Epithelial cell of proximal tubule (primary cell): ENCODE results near the gene DHFR2. TPM values are rescaled to one million over a fixed set of nuclear protein-coding genes. Genes with fewer than 3 reads are reported as not detected.
"Not testable (repeated sequence)": the region's sequence is repeated elsewhere in the genome, so short reads cannot be mapped to it uniquely, and the experiment has no call there.

ENCODE experiments used
- DNase-seq: peaks from one replicate; pipeline ENCODE4 v3.0.0-alpha.2; 2011; ENCODE audit warnings: low read depth
- H3K4me3 ChIP-seq: 2 replicates; pipeline ENCODE4 v1.5.1; 2011; ENCODE audit warnings: low read depth, mild to moderate bottlenecking, low read length
- total RNA-seq: library from RNA; depleted of rRNA; stranded (reverse); fragments of >200 nt; gene quantifications from 2 replicates; pipeline ENCODE4 v1.2.3, GENCODE V29; 2015
- TF ChIP-seq, protein P1 (sequence below): conservative IDR thresholded peaks from 2 replicates; pipeline ENCODE4 v1.5.1; 2012; ENCODE audit warnings: low read depth, mild to moderate bottlenecking, low read length

Gene DHFR2
- total RNA-seq, 1 donor from 2014 or later, result 0.92 TPM

DNA sequence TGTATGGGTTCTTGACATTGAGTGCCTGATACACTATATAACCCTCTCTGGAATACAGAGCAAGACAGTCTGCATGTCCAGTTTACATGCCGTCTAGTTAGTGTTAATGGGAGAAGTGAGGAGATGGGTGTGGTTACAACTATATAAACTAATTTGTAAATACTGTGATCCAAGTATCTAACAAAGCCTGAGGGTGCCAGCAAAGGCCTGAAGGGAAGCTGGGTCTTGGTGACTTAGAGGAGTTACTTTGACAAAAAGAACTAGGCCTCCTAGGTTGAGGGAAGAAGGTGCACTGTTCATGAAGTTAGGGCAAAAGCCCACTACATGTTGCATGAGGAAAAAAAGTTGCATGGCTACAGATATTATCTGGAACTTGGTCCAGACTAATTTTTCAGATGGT is 2.4 kb upstream of the DHFR2 start:
- DNase-seq, result no peak
- no peak overlapping the region for H3K4me3 ChIP-seq
- TF ChIP-seq, protein P1, sequence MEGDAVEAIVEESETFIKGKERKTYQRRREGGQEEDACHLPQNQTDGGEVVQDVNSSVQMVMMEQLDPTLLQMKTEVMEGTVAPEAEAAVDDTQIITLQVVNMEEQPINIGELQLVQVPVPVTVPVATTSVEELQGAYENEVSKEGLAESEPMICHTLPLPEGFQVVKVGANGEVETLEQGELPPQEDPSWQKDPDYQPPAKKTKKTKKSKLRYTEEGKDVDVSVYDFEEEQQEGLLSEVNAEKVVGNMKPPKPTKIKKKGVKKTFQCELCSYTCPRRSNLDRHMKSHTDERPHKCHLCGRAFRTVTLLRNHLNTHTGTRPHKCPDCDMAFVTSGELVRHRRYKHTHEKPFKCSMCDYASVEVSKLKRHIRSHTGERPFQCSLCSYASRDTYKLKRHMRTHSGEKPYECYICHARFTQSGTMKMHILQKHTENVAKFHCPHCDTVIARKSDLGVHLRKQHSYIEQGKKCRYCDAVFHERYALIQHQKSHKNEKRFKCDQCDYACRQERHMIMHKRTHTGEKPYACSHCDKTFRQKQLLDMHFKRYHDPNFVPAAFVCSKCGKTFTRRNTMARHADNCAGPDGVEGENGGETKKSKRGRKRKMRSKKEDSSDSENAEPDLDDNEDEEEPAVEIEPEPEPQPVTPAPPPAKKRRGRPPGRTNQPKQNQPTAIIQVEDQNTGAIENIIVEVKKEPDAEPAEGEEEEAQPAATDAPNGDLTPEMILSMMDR, result no peak

DNA sequence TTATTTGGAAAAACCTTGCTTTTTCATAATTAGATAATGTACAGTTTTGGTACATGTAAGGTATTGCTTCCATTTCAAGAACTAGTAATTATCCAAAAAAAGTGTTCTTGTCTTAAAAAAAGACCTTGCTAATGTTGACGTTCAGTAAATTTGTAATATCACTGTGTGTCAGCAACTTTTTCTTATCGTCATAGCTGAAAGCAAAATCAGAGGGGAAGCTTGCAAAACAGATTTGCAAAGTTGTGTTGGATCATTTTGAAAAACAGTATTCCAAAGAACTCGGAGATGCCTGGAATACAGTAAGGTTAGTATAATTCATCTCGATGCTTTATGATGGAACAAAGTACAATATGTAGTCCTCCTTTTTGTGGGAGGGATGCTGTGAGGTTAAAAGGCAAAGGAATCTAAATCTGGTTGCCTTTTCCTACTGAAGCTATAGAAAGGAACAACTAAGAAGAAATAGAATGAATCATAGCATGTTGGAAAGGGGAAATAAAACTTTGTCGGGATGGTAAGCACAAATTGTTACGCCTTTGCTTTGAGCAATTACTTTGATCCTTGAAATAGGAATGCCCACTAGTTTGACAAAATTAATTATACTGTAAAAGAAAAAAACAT is 1.6 kb upstream of the DHFR2 start:
- no peak for DNase-seq
- H3K4me3 ChIP-seq, result no peak overlapping the region
- TF ChIP-seq, protein P1, result no peak

DNA sequence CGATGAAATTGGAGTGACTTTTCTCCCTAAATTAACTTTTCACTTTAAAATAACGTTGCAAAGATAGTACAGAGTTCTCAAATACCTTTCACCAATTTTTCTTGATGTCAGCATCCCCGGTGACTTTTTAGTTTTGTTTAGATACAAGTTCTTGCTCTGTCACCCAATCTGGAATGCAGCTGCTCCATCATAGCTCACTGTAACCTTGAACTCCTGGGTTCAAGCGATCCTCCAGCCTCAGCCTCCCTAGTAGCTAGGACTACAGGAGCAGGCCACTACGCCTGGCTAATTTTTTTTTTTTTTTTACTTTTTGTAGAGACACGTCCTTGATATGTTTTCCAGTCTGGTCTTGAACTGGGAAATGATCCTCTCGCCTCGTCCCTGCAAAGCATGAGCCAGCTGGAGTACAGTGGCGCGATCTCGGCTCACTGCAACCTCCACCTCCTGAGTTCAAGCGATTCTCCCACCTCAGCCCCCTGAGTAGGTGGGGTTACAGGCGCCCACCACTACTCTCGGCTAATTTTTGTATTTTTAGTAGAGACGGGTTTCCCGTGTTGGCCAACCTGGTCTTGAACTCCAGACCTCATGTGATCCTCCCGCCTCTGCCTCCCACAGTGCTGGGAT is 892 bp upstream of the DHFR2 start:
- peak overlapping the region; percentile 85 for H3K4me3 ChIP-seq
- DNase-seq, result no peak
- TF ChIP-seq, protein P1, result no peak

DNA sequence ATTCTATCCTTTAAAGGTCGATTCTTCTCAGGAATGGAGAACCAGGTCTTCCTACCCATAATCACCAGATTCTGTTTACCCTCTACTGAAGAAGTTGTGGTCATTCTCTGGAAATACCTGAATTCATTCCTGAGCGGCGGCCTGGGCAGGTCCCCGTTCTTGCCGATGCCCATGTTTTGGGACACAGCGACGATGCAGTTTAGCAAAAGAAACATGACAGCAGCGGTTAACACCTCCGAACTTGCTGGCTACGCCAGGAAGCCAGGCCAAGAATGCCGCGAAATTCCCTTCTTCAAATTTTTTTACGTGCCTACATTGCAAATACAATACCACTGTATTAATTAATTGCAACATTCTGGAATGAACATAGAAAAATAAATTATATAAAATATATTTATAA is 1.4 kb downstream of the DHFR2 start:
- DNase-seq, result no peak
- TF ChIP-seq, protein P1, result no peak
- H3K4me3 ChIP-seq, result no peak overlapping the region

DNA sequence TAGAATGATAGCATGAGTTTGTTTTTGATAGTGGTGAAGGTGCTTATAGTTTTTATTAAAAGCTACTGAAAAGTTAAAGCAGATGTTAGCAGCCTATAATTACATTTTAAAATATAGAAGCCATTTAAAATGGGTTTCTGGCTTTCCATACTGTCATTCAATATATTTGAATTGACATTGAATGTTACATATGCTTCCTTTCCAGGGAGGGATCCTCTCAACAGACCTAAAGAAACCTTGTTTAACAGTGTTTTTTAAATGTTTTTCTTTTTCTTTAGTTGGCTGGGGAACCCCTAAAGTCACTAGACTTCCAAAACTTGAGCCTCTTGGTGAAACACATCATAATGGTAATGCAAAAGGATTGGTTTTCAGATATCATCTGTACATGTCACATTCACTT is 12.2 kb downstream of the DHFR2 start:
- TF ChIP-seq, protein P1, result no peak
- no peak for DNase-seq
- no peak overlapping the region for H3K4me3 ChIP-seq

DNA sequence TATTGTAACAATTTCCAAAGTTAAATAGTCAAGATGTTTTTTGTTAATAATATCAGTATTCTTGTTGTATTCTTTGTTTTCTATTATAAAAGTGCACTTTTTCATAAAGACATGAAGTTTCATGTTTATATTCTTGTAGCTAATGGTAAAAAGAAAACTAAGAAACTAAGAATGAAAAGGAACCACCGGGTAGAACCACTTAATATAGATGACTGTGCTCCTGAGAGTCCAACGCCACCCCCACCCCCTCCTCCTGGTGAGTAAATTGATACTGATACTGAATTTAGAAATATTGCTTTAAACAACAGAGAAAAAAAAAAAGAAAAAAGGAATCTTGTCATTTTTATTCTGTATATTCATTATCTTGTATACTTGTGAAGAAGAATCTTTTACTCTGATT is 13.4 kb downstream of the DHFR2 start:
- no peak for DNase-seq
- H3K4me3 ChIP-seq, result no peak overlapping the region
- TF ChIP-seq, protein P1, result no peak

DNA sequence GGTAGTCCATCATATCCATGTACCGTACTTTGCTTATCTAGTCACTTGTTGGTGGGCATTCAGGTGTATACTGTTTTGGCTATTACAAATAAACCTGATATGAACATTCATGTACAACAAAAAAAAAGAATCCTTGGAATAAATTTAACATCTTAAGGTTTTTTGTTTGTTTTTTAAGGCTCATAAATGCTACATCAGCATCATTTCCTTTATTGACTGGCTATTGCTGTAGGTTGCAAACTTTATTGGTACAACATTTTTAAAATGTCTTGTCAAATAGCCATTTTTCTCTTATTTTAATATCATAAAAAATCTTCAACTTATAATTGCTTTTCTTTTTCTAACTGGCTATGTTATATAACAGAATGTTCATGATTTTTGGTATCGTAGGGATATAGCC is 16.2 kb downstream of the DHFR2 start:
- no peak overlapping the region for H3K4me3 ChIP-seq
- no peak for DNase-seq
- TF ChIP-seq, protein P1, result no peak

DNA sequence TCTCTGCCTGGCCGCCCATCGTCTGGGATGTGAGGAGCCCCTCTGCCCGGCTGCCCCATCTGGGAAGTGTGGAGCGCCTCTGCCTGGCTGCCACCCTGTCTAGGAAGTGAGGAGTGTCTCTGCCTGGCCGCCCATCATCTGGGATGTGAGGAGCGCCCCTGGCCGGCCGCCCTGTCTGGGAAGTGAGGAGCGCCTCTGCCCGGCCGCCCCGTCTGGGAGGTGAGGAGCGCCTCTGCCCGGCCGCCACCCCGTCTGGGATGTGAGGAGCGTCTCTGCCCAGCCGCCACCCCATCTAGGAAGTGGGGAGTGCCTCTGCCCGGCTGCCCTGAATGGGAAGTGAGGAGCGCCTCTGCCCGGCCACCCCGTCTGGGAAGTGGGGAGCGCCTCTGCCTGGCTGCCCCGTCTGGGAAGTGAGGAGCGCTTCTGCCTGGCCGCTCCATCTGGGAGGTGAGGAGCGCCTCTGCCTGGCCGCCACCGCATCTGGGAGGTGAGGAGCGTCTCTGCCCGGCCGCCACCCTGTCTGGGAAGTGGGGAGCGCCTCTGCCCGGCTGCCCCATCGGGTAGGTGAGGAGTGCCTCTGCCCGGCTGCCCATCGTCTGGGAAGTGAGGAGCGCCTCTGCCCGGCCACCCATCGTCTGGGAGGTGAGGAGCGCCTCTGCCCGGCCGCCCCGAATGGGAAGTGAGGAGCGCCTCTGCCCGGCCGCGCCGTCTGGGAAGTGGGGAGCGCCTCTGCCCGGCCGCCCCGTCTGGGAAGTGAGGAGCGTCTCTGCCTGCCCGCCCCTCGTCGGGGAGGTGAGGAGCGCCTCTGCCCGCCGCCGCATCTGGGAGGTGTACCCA is 18.4 kb downstream of the DHFR2 start:
- H3K4me3 ChIP-seq, DNase-seq: not testable (repeated sequence)
